ENCODE results near the gene AP2B1. TPM values are rescaled to one million over a fixed set of nuclear protein-coding genes. Genes with fewer than 3 reads are reported as not detected.

The AP2B1 gene
- total RNA-seq: 43.6 and 52.9 TPM in 2 replicates

DNA sequence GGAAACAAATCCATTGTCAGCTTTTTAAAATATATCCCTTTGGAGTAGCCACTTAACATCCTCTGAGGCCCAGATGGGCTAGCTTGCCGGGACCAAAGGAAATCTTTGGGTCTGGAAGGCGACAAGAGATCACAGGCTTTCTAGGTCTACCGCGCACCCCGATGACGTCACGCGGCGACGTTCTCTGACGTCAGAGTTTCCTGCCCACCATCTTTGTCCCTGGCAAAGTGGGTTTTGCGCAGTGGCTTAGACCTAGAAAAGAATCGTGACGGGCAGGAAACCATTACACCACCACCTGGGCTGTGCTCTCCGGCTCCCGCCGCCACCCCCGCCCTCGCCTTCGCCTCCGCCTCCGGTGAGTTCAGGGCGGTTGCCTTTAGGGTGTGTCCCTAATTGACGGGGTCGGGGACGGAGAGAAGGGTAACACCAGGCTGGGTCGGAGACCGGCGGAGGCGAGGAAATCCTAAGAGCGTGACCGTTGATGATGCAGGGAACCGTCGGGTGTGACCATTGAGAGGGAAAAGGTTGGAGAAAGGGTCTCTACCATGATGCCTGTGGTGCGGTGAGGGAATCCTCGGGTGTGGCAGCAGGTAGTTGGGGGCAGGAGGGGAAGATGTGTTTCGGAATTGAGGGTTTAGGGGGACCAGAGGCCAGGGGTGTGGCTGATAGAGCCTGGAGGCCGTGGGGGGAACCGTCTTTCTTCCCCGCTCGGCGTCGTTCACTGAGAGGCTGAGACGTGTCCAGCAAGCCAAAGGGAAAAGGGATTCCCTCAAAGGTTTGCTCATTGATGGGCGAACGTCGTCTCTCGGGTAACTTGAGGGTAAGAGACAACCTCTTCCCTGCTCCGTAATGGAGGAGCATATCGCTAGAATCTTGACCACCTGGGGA is at the start of gene AP2B1:
TSS of gene AP2B1 (plus strand) at position 249 of the 888 bp plus-strand sequence. CDS start 6,709 bp downstream, outside the sequence.

DNA sequence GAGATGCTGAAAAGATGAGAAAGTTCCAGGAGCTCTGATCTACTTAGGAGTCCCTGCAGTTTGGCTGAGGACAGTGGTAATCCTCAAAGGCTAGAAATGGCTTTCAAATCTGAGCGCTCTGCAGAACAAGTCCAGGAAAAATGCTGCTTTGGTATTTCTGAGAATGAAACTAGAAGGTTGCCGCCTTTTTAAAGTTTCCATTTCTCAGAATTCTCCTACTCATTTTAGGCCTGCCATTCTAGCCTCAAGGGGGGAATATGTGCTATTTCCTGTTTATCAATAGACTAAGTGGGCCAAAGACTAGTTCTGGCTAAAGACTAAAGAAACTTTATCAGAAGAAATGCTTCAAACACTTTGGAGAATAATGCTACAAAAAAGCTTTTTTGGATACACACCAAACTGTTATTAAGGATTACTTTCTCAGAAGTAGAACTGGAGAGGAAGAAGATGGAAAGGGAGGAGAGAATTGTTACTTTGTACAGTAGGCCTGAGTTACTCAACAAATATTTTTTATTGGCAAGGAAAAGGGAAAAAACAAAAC is 49.5 kb upstream of the AP2B1 start, which contains the start of gene SLFN12L:
TSS of gene SLFN12L (minus strand) at position 78 of the 541 bp plus-strand sequence. CDS start 15,314 bp downstream, outside the sequence.

DNA sequence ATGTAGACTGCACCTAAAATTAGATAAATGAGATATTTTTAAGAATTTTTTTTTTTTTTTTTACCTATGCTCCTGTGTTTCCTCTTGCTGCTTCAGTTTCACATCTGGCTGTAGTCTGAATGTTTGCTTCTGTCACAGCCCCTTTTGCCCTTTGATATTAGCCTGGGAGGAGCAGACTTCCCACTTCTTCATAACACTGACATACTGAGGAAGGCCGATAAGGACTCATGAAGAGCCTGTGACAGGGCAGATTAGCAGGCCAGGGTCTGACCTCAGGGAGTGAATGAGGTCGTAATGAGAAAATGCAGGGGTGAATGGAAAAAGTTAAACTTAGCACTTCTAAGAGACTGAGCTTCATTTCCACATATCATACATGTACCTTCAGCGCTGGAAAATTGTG is 26.4 kb upstream of the AP2B1 start, which contains the start of gene SLFN14:
TSS of gene SLFN14 (minus strand) at position 117 of the 400 bp plus-strand sequence. CDS start 2,757 bp downstream, outside the sequence.

DNA sequence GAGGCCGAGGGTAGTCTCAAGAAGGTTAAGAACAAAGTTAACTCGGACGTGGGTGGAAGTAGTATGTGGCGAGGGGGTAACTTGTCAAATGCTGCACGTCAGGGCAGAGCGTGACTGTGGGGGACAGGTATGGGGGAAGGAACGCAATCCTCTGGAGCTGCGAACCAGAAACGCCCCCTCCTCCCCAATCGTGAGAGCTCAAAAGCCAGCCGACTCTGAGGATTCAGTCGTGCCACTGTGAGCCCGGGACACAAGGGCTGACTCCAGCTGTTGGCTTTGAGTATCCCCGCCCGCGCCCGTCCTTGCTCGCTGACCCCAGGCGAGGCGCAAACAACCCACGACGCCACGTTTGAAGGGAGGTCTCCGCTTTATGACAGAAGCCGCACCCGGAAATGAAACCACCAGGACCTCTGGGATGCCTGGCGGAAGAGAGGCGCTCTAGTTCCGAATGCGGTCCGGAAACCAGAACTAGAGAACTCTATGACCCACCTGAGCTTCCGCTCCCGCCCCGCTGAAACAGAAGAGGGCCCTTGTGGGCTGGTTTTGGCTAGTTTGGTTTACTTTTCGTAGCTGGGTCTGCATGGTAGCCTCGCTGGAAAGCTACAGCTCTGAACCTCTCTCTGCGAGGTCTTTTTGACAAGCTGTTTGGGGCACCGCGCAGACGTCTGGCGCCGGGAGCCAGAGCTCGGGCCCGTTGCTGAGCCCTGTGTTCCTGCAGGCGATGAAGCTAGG is 8.8 kb upstream of the AP2B1 start, which contains the start of gene PEX12:
TSS of gene PEX12 (minus strand) at position 375 of the 732 bp plus-strand sequence. CDS start 550 bp downstream, outside the sequence.

DNA sequence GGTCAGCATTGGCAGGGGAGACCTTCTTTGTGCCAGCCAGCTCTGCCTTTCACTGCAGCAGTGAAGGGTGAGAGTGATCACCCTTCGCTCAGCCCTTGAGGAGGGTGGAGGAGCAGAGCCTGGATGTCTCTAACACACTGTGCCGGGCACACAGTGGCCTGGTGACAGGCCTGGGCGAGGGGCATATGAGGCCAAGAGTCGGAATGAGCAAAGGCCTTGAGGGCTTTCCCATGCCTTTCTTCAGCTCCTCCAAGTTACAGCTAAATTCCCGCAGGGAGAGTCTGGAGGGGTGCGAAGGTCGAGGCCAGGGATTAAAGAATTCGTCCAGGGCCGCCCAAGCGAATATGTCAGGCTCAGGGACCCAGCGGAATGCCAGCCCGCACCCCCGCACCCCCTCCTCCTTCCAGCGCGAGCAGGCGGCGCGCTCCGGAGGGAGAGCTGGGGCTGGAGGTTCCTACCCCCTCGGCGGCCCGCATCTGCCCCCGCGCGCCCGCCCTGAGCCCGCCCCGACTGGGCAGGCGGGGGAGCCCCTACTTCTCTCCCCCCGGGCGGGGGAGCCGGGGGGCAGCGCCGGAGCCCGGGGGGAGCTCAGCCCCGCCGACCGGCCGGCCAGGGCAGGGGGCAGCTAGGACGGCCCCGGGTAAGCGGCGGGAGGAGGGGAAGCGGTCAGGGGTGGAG is 144.3 kb downstream of the AP2B1 start, which contains the start of gene RASL10B:
TSS of gene RASL10B (plus strand) at position 401 of the 678 bp plus-strand sequence. CDS start 3,546 bp downstream, outside the sequence.

DNA sequence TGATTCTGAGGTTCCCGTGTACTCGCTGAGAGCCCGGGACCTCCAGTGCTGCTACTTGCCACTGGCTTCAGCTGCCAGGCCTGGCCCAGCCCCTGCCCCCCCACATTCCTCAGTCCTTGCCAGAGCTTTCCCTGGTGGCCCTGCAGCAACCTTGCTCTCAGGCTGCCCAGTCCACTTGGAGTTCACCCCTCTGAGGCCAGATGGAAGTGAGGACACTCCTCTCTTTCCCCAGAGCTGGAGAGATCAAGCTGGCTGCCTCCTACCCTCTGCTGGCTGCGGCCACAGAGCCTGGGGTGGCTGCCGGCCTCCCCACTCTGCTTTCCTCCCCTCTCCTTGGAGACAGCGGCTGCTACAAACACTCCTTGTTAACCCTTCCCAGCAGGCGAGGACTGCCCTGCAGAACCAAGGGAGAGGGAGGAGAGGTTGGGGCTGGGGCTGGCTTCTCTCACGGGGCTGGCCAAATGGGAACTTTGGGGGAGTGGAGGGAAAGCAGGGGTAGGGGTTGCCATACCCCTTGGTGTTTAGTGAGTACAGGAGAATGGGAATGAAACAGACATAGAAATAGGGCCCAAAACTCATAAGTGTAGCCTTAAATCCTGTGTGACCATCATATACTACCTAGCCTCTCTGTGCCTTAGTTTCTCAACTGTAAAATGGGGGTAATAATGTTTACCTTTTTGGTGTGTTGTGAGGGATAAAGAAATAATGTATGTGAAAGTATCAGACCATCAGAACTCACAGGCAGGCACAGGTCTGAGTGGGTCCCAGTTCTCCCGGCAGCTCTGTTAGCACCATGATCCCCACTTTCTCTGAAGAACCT is 166.0 kb downstream of the AP2B1 start, which contains the start of gene GAS2L2:
TSS of gene GAS2L2 (minus strand) at position 295 of the 820 bp plus-strand sequence. CDS start 389 bp downstream, outside the sequence.

DNA sequence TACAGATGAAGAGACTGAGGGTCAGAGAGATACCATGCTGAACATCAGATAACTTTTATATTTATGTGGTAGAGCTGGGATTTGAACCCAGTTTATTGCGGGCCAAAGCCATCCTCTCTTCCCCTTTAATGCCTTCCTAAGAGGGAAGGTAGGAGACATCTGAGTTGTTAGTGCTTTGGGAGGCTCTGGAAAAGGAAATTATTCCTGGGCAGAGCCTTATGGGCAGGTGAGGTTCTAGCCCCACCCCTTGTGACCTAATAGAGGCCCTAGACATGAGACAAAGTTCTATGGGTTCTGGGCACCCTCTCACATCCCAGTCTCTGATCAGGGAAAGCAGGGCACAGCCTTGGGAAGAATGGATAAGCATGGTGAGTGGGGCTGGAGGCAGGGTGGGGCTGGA is 173.5 kb downstream of the AP2B1 start, which contains the start of gene C17orf50:
TSS of gene C17orf50 (plus strand) at position 301 of the 400 bp plus-strand sequence. CDS start at position 356, 55 bp downstream.

Other genes starting within 250 kb of the AP2B1 start
- 24.9 and 26.1 TPM in 2 replicates for gene SLFN11, start 213.7 kb upstream of the AP2B1 start, total RNA-seq
- 11.5 and 15.2 TPM in 2 replicates for gene SLFN12, start 154.8 kb upstream of the AP2B1 start, total RNA-seq
- gene SLFN13, start 138.6 kb upstream of the AP2B1 start, total RNA-seq: 0.85 and 2.7 TPM in 2 replicates
- gene SLFN12L, start 49.6 kb upstream of the AP2B1 start, total RNA-seq: not detected in 2 replicates
- not detected in 2 replicates for gene SLFN14, start 26.5 kb upstream of the AP2B1 start, total RNA-seq
- gene PEX12, start 8.8 kb upstream of the AP2B1 start, total RNA-seq: 5.8 and 7.2 TPM in 2 replicates
- 9.6 and 11.9 TPM in 2 replicates for gene RASL10B, start 144.3 kb downstream of the AP2B1 start, total RNA-seq
- 0.23 TPM in 1 of 2 replicates, not detected in the other for gene GAS2L2, start 165.9 kb downstream of the AP2B1 start, total RNA-seq
- not detected in 2 replicates for gene C17orf50, start 173.6 kb downstream of the AP2B1 start, total RNA-seq
- gene MMP28, start 208.3 kb downstream of the AP2B1 start, total RNA-seq: 8.5 and 12.9 TPM in 2 replicates
- 17.7 and 40.2 TPM in 2 replicates for gene TAF15, start 222.2 kb downstream of the AP2B1 start, total RNA-seq